GM19372 (cell line): Measurements from ENCODE around the gene FOXO4.

ENCODE experiments used
- ATAC-seq: cut with Tn5 transposase; IDR thresholded peaks from one replicate; pipeline ENCODE4 v1.9.1; 2021; ENCODE audit warnings: mild to moderate bottlenecking, low read depth, moderate library complexity; ENCODE audit not compliant: unreplicated experiment

The FOXO4 gene

DNA sequence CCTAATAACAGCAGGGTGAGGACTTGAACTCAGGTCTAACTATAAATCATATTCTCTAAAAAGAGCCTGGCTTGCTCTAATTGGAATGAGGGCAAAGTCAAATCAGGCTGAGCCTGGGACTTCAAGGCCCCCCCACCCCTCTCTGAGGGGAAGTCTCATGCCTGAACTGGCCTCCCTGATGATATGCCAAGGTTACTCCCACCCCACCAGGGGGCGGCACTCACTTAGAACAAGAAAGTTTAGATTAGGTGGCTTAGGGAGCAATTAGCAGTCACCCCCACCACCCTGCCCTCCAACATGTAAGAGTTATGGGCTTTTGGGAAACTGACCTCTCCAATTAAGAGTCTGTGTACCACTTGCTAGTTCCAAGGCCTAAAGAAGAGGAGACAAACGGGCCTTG lies 2.7 kb downstream of the FOXO4 start:
- no peak for ATAC-seq

DNA sequence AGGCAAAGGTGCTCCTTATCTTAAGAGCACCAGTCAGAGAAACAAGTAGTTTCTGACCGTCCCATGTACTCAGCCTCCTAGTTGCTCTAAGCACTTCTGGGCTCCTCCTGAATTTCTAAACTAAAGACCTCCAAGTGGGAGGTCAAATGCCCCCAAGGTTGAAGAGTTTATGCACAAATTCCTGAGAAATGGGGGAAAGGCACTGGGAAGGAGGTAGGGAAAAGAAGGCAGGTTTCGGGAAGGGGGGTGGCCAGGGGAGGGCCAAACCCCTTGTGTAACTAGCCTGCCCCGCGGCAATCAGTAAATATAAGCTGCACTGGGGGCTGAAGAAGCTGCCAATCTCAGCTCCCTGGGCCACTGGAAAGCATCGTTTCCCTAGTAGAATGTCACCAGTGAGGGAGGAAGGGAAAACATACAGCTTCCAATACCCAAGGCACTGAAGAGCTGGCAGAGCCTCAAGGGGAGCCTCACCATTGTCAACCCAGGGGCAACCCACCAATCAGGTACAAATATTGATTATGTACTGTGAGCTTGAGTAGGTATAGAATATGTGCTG lies 3.4 kb downstream of the FOXO4 start:
- no peak for ATAC-seq

DNA sequence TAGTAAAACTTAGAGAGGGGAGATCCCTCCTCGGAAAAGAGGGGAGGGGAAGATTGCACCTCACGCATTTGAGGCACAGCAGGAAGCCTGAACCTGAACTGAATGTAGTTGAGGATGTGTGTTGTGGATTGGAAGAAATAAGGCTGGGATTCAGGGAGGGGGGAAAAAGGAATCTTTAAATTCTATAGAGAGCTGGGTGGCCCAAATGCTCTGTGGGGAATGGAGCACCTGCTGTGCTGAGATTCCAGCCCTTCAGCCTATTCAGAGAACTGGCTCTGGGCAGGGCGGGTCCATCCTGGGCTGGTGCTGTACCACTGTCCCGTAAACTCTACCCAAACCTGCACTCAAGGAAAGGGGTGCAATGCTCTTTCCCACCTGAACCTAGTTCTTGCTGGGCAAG lies 4.1 kb downstream of the FOXO4 start:
- ATAC-seq, result no peak

DNA sequence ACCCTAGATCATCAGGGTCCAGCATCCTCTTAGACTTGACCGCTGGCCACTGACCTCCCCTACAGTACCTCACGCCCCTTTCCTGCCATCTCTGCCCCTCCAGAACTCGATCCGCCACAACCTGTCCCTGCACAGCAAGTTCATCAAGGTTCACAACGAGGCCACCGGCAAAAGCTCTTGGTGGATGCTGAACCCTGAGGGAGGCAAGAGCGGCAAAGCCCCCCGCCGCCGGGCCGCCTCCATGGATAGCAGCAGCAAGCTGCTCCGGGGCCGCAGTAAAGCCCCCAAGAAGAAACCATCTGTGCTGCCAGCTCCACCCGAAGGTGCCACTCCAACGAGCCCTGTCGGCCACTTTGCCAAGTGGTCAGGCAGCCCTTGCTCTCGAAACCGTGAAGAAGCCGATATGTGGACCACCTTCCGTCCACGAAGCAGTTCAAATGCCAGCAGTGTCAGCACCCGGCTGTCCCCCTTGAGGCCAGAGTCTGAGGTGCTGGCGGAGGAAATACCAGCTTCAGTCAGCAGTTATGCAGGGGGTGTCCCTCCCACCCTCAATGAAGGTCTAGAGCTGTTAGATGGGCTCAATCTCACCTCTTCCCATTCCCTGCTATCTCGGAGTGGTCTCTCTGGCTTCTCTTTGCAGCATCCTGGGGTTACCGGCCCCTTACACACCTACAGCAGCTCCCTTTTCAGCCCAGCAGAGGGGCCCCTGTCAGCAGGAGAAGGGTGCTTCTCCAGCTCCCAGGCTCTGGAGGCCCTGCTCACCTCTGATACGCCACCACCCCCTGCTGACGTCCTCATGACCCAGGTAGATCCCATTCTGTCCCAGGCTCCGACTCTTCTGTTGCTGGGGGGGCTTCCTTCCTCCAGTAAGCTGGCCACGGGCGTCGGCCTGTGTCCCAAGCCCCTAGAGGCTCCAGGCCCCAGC lies 5.2 kb downstream of the FOXO4 start:
- ATAC-seq, result no peak

DNA sequence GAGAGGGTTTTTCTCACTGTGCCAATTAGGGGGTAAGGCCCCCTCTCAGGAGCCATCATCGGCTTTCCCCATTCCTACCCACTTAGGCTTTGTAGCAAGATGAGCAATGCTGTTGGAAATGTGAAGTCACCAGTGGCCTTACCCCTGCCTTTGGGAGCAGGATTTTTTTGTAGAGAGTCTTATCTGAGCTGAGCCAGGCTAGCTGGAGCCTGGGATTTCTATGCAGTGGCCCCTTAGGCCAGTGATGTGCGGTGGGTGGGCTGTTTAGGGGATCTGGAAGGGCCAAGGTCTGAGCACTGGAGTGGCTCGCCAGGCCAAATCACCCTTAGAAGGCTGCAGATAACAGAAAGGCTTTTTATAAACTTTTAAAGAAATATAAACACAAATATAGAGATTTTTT lies 6.6 kb downstream of the FOXO4 start:
- ATAC-seq, result no peak

DNA sequence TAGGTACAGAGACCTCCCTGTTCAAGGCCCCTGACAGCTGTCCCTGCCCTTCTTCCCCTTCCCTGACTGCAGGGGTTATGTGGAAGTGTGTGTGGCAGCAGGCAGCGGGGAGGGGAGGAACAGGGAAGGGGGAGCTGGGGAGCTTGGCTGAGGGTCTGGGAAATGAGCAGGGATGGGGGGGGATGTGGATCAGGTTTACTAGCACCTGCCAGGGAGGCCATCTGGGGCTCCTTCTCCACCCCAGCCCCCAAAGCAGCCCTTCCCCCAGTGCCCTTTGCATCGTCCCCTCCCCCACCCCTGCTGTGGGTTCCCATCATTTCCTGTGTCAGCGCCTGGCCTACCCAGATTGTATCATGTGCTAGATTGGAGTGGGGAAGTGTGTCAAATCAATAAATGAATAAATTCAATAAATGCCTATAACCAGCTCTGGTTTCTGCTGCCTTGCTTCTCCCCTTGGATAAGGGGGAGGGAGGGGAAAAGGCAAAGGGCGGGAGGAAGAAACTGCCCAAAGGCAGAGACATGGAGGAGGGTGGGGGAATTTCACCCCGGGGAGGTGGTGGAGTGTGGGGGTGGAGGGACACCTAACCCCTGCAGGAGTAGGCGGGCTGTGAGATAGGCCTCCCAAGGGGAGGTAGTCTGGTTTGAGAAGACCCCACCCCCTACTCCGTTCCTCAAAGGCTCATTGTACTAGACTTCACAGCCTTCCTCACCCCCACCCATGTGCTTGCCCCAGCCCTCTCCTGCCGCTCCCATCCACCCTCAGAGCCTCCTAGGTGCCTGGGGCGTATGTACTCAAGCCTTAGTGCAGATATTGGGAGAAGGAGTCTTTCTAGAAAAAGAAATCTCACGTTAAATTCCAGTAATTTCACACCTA lies 7.7 kb downstream of the FOXO4 start:
- no peak for ATAC-seq

DNA sequence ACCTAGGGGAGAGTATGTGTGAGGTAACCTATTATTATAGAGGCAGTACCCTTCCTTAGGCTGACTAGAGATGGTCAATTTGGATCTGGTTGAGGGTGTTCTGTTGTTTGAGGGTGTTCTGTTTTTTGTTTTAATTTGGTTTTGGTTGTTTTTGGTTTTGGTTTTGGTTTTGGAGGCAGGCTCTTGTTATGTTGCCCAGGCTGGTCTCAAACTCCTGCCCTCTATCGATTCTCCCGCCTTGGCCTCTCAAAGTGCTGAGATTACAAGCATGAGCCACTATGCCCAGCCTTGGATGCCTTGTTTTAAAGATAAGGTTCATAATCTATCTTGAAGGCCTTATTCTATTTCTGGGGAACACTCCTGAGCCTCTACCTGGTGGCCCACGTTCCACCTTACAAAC lies 10.0 kb downstream of the FOXO4 start:
- ATAC-seq, result no peak

DNA sequence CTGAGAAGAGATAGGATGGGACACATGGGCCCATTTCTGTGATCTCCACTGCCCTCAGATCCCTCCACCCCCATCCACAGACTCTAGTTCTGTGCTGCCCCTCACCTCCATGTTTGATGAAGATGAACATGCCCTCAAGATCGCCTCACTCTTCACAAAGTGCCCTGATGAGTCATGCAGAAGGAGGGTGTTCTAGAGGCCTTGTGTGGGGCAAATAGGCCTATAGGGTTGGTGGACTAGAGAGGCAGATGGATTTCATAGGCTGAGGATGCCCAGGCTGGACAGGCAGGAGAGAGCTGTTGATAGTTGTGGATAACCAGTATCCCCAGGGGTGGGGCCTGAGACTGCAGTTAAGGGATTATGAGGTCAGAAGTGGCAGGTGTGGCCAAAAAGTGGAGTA lies 10.8 kb downstream of the FOXO4 start, which contains the start of gene CXorf65:
Gene CXorf65 (minus strand): TSS at position 314 of the 400 bp plus-strand sequence. CDS start 184 bp downstream, at position 130.
- no peak for ATAC-seq

DNA sequence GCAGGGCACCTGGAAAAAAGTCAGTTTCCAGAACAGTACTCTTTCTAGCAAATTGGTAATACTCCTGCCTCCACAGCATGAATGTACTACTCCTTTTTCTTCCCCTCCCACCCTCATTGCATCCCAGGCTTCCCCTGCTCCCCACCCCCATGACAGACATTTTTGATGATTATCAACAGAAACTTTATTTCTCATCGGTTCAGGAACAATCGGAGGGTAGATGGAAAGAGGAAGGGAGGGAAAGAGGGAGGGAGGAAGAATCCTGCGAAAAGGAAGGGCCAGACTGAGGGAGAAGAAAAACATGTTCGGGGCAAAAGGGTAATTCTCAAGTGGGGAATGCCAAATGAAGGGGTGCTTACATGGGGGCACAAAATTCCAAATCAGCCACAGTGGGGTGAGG lies 11.6 kb downstream of the FOXO4 start:
- ATAC-seq, result no peak

DNA sequence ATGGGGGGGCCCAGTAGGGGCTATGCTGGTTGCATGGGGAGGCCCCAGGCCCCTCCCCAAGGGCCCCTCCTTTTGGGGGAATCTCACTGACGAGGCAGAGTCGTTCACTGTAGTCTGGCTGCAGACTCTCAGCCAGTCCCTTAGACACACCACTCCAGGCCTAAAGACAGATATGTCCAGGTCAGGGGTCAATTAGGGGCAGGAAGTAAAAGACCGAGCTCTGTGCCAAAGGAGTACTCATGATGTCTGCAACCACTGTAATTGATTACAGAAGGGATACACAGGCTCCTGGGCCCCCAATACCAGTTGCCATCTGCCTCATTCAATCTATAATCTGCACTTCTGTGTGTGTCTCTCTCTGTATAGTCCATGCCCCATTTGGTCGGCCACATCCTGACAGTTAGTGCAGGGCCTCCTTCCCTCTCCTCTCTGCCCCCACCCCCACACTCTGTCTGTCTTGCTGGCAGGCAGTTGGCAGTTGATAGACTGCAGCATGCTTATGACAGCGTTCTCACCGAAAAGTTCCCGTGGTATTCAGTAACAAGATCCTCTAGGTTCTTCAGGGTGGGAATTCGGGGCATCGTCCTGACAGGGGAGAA lies 12.2 kb downstream of the FOXO4 start:
- no peak for ATAC-seq

DNA sequence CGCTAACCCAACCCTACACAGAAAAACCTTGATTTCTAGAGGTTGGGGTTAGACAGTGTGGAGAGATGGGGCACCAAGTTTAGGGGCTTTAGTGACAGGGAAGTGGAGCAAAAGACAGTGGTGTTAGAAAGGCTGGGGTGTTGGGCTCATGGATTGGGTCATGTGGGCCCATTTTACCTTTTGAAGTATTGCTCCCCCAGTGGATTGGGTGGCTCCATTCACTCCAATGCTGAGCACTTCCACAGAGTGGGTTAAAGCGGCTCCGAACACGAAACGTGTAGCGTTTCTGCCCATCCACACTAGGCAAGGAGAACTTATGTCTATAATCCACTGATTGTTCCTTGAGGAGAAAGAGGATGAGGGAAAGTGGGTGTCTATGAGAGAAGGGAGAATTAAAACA lies 13.4 kb downstream of the FOXO4 start:
- ATAC-seq, result no peak

DNA sequence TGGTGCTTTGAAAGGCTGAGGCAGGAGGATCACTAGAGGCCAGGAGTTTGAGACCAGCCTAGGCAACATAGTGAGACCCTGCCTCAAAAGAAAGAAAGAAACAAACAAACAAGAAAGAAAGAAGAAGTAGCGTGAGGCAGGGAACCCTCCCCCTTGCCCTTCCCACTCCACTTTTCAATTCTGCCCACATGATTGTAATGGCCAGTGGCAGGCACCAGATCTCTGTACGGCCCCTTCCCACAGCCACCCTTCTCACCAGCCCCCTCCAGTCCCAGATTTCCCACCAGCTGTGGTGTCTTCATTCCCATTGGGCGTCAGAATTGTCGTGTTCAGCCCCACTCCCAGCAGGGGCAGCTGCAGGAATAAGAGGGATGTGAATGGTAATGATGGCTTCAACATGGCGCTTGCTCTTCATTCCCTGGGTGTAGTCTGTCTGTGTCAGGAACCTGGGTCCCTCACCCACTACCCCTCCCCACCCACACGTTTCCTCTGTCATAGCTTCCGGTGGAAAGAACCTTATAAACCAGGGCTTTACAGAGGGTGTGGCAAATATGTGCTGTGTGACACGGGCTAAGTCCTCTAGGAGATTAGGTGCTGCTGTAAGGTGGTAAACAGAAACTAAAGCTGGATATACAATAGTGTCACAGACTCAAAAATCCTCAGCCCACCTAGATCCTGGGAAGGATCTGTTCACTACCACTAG lies 15.6 kb downstream of the FOXO4 start, which contains the start of gene IL2RG:
Gene IL2RG (minus strand): TSS at position 437 of the 703 bp plus-strand sequence. CDS start 38 bp downstream, at position 399.
- peak; percentile 72 for ATAC-seq

DNA sequence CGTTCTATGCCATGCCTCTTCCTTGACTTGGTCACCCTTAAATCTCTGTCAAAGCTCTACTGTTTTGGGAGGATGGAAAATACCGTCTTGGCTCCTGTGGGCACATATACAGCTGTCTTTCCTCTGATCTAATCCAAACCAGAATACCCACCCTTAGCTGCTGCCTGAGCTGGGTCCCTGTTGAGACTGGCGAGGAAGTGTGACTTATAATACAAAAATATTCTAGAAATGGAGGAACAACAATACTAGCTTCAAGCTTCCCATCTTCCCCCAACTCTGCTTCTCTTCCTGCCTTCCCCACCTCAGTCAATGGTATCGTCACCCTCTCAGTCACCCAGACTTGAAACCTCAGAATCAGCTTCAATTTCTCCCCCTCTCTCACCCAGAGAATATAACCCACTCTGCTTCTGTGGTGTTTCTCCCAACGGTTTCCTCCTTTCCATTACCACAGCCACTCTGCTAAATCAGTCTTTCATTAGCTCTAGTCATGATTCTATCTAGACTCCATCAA lies 16.3 kb downstream of the FOXO4 start:
- ATAC-seq, result peak; percentile 18

DNA sequence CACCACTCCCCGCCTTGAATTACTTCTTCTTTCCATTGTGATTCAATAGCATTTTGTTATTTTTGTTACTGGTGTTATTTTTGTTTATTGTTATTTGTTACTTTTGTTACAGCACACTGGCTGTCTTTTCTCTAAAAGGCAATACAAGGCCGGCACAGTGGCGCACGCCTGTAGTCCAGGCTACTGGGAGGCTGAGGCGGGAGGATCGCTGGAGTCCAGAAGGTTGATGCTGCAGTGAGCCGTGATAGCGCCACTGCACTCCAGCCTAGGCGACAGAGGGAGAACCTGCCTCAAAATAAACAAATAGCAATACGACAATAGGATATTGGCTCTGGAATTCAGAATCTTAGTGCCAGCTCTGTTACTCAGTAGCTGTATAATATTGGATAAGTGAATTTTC lies 21.7 kb downstream of the FOXO4 start:
- no peak for ATAC-seq

DNA sequence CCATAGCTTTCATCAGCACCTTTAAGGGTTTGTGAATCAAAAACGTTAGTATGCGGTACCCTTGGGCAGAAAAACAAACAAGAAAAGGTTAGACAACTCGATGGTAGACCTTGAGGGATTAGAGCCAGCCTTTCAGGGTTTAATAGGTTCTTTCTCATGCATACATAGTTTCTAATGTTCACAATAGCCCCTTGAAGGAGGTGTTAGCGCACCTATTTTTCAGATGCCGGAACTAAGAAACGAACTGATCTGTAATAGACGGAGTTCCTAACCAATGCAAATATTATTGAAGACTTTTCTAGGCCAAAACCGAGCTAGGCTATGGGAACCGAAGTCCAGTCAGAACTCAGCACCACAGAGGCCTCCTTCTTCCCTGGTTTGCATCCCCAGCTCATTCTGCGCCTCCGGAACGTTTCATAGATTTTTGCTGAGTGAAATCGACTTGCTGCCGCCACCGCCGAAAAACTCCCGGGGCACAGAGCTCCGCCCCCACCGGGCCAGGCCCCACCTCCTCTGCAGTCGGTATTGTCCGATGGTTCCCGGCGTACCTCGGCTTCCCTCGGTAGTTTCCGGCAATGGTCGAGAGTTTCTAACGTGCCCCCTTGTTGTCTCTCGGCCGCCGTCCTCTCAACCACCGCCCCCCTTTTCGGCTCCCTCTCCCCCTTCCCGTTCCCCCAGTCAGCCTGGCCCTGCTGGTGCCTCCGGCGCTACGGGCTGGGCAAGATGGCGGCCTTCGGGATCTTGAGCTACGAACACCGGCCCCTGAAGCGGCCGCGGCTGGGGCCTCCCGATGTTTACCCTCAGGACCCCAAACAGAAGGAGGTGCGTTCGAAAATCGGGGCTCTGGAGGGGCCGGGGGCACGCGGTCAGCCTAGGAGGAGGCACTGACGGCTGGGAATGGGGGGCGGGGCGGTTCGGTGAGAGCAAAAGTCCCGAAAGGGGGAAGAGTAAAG lies 22.7 kb downstream of the FOXO4 start, which contains the start of gene MED12:
Gene MED12 (plus strand): TSS at position 565 of the 953 bp plus-strand sequence. CDS start 159 bp downstream, at position 724.
- peak; percentile 89 for ATAC-seq

DNA sequence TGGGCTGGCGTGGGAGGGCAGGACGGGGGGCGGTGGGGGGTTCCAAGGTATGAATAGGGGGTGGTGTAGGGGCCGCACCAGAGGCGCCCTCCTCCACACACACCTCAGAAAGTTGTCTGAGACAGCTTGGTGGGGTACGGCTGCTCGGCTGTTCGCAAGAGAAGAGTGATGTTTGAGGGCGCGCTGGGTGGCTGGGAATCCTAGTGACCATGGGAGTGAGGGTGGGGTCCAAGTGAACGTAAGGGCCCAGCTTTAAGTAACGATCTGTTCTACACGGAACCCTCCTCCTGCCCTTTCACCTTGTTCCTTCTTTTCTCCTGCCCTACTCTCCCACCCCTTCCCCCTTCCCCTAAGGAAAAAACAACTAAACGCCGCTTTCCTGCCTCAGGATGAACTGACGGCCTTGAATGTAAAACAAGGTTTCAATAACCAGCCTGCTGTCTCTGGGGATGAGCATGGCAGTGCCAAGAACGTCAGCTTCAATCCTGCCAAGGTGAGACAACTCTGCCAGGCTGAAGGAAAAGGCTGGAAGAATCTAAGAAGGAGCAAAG lies 23.4 kb downstream of the FOXO4 start:
- ATAC-seq, result no peak

DNA sequence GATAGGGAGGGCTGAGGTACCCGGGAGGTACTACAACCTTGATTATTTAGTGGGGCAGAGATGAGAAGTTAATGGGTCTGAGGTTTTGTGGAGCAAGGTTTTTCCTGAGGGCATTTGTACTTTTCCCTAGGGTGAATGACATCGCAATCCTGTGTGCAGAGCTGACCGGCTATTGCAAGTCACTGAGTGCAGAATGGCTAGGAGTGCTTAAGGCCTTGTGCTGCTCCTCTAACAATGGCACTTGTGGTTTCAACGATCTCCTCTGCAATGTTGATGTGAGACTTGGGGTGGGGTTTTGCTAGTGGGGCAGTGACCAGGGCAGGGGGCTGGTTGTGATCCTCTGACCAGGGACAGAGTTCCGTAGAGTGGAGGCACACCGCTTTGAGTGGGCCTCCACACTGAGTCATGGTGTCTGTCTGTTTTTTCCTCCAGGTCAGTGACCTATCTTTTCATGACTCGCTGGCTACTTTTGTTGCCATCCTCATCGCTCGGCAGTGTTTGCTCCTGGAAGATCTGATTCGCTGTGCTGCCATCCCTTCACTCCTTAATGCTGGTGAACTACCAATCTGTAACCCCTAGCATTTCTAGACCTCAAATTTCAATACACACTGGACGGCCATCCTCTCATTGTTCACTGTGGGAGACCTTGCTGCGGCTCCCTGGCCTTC lies 32.6 kb downstream of the FOXO4 start:
- ATAC-seq, result no peak
